HL-60 (cell line): ENCODE results near the gene RP2.

Experiments used
- DNase-seq, 2 experiments: peaks; one replicate each; pipeline ENCODE4 v3.0.0-alpha.2; 2010 to 2020; ENCODE audit warnings: low read depth in 1 of 2, low spot score in 1 of 2
- H3K27ac ChIP-seq: fragments of 250-450 bp; sonication (Bioruptor Pico); replicated peaks from 2 replicates; pipeline ENCODE4 v1.5.1; 2020; ENCODE audit warnings: mild to moderate bottlenecking, moderate library complexity
- H3K27me3 ChIP-seq: fragments of 250-450 bp; sonication (Bioruptor Pico); 2 replicates; pipeline ENCODE4 v1.5.1; 2021; ENCODE audit warnings: mild to moderate bottlenecking, moderate library complexity; ENCODE audit not compliant: insufficient read depth, poor library complexity, severe bottlenecking
- H3K4me3 ChIP-seq: replicated peaks from 2 replicates; pipeline ENCODE4 v1.5.1; 2011; ENCODE audit warnings: mild to moderate bottlenecking, control low read depth, low read length; ENCODE audit not compliant: insufficient read depth
- GABPA ChIP-seq: IDR thresholded peaks from 2 replicates; pipeline ENCODE4 v1.6.1; 2012; ENCODE audit warnings: low read depth
- POLR2AphosphoS5 ChIP-seq: IDR thresholded peaks from 2 replicates; pipeline ENCODE4 v1.6.1; 2012; ENCODE audit warnings: low read depth
- SPI1 ChIP-seq: IDR thresholded peaks from 2 replicates; pipeline ENCODE4 v1.6.1; 2012; ENCODE audit warnings: low read depth, mild to moderate bottlenecking, borderline replicate concordance
- TF ChIP-seq, protein P1 (sequence below): IDR thresholded peaks from 2 replicates; pipeline ENCODE4 v1.6.1; 2012; ENCODE audit warnings: low read depth; ENCODE audit not compliant: insufficient replicate concordance
- TF ChIP-seq, protein P2 (sequence below): IDR thresholded peaks from one replicate; pipeline ENCODE4 v1.5.1; 2011; ENCODE audit warnings: low read length, control low read depth, inconsistent platforms; ENCODE audit not compliant: insufficient read depth

RP2 gene

DNA sequence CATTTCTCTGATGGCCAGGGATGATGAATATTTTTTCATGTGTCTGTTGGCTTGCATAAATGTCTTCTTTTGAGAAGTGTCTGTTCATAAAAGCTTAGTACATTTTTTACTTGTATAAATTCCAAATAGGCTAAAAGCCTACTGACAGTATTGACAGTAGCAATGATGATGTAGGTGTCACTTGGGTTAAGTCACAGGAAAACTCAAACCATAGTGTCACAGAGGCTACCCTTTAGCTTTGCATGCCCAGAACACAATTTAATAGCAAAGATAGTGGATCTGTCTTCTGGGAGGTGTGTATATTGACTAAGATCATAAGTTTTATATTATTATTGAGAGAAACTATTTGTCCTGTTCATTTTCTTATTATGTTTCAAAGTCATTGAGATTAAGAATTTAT lies 8.1 kb downstream of the RP2 start:
- no peak overlapping the region for H3K4me3 ChIP-seq
- no peak overlapping the region for H3K27ac ChIP-seq
- TF ChIP-seq, protein P1, sequence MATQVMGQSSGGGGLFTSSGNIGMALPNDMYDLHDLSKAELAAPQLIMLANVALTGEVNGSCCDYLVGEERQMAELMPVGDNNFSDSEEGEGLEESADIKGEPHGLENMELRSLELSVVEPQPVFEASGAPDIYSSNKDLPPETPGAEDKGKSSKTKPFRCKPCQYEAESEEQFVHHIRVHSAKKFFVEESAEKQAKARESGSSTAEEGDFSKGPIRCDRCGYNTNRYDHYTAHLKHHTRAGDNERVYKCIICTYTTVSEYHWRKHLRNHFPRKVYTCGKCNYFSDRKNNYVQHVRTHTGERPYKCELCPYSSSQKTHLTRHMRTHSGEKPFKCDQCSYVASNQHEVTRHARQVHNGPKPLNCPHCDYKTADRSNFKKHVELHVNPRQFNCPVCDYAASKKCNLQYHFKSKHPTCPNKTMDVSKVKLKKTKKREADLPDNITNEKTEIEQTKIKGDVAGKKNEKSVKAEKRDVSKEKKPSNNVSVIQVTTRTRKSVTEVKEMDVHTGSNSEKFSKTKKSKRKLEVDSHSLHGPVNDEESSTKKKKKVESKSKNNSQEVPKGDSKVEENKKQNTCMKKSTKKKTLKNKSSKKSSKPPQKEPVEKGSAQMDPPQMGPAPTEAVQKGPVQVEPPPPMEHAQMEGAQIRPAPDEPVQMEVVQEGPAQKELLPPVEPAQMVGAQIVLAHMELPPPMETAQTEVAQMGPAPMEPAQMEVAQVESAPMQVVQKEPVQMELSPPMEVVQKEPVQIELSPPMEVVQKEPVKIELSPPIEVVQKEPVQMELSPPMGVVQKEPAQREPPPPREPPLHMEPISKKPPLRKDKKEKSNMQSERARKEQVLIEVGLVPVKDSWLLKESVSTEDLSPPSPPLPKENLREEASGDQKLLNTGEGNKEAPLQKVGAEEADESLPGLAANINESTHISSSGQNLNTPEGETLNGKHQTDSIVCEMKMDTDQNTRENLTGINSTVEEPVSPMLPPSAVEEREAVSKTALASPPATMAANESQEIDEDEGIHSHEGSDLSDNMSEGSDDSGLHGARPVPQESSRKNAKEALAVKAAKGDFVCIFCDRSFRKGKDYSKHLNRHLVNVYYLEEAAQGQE: no peak
- TF ChIP-seq POLR2AphosphoS5 (no peak), GABPA (no peak), SPI1 (no peak)
- TF ChIP-seq, protein P2, sequence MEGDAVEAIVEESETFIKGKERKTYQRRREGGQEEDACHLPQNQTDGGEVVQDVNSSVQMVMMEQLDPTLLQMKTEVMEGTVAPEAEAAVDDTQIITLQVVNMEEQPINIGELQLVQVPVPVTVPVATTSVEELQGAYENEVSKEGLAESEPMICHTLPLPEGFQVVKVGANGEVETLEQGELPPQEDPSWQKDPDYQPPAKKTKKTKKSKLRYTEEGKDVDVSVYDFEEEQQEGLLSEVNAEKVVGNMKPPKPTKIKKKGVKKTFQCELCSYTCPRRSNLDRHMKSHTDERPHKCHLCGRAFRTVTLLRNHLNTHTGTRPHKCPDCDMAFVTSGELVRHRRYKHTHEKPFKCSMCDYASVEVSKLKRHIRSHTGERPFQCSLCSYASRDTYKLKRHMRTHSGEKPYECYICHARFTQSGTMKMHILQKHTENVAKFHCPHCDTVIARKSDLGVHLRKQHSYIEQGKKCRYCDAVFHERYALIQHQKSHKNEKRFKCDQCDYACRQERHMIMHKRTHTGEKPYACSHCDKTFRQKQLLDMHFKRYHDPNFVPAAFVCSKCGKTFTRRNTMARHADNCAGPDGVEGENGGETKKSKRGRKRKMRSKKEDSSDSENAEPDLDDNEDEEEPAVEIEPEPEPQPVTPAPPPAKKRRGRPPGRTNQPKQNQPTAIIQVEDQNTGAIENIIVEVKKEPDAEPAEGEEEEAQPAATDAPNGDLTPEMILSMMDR: no peak
- no peak for DNase-seq
- no peaks in the 10 kb centered on the region for H3K27me3 ChIP-seq

DNA sequence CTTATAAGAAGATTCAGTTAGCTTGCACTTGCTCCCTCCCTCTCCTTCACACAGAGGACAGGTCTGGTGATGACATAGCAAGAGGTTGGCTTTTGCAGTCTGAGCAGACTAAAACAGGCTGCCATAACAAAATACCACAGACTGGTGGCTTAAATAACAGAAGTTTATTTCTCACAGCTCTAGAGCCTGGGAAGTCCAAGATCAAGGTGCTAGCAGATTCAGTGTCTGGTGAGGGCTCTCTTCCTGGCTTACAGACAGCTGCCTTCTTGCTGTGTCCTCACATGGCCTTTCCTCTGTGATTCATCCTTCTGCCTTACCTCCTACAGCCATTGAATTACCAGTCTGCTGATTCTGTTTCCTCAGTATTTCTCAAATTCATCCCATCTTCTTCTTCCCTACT lies 13.1 kb downstream of the RP2 start:
- Histone ChIP-seq H3K4me3 (no peak overlapping the region), H3K27ac (no peak overlapping the region), H3K27me3 (no peaks in the 10 kb centered on the region)
- no peak for DNase-seq
- TF ChIP-seq, protein P2: no peak
- TF ChIP-seq, protein P1: no peak
- no peak for TF ChIP-seq POLR2AphosphoS5
- TF ChIP-seq GABPA: no peak
- no peak for TF ChIP-seq SPI1

DNA sequence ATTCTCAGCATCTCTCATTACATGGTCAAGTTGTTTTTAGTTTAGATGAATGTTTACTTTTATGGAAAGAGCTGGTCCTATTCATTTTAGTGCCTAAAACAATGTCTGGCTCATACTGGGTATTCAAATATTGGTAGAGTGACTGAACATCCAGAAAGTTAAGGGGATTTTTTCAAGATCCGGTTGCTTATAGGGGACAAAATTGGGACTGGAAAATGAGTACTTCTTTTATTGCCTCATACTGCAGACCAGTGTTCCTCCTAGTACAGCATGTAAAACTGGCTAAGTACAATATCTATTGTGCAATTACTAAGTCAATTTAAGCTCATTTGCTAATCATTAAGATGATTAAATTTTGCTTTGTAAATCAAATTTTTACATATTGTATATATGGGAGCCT lies 13.9 kb downstream of the RP2 start:
- TF ChIP-seq, protein P2: no peak
- no peak for TF ChIP-seq POLR2AphosphoS5
- TF ChIP-seq SPI1: no peak
- TF ChIP-seq GABPA: no peak
- TF ChIP-seq, protein P1: no peak
- Histone ChIP-seq H3K27ac (no peak overlapping the region), H3K4me3 (no peak overlapping the region), H3K27me3 (no peaks in the 10 kb centered on the region)
- no peak for DNase-seq
